GM21528 (cell line): ENCODE results near the gene GTPBP3.
"Not testable (repeated sequence)": the region's sequence is repeated elsewhere in the genome, so short reads cannot be mapped to it uniquely, and the experiment has no call there.

Experiments used
- ATAC-seq: cut with Tn5 transposase; IDR thresholded peaks from one replicate; pipeline ENCODE4 v1.9.1; 2021; ENCODE audit warnings: mild to moderate bottlenecking, moderate library complexity; ENCODE audit not compliant: unreplicated experiment, low FRiP score

Gene GTPBP3

GRCh38 chr19:17340871-17341357 is 3.6 kb downstream of the GTPBP3 start:
- ATAC-seq: no peak

GRCh38 chr19:17341386-17341785 is 4.0 kb downstream of the GTPBP3 start:
- ATAC-seq: no peak

DNA sequence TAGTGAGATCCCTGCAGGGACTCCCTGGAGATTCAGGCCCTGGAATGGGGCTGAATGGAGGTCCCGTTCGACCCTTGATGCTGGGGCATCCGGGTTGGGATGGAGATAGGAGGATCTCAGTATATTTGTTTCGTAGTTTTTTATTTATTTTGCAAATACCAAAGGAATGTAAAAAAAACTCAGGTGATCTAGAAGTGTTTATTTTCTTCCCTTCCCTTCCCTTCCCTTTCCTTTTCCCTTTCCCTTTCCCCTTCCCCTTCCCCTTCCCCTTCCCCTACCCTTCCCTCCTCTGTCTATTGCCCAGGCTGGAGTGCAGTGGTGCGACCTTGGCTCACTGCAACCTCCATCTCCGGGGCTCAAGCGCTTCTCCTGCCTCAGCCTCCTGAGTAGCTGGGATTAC is 4.5 kb downstream of the GTPBP3 start:
- no peak for ATAC-seq

GRCh38 chr19:17346109-17346671 is 8.8 kb downstream of the GTPBP3 start:
- peak; percentile 60 for ATAC-seq

DNA sequence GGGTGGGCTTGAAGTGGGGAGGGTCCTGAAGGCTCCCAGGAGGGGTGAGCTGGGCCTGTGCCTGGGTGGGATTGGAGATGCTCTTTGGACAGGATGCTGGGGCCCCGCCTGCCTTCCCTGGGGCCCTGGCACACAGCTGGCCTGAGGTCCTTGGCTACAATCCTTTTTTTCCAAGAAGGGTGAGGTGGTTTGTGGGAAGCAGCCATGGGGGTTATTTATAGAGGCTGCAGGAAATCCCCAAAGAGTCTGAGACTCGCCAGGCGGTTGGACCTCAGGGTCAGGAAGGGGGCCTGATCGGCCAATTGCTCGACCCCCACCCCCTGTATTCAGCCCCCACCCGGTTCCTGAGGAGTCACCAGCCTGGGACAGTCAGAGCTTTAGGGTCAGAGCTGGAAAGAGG is 10.0 kb downstream of the GTPBP3 start:
- ATAC-seq: no peak

- no peak for ATAC-seq
Measured at GRCh38 chr19:17347877-17348276, 10.5 kb downstream of the GTPBP3 start.

DNA sequence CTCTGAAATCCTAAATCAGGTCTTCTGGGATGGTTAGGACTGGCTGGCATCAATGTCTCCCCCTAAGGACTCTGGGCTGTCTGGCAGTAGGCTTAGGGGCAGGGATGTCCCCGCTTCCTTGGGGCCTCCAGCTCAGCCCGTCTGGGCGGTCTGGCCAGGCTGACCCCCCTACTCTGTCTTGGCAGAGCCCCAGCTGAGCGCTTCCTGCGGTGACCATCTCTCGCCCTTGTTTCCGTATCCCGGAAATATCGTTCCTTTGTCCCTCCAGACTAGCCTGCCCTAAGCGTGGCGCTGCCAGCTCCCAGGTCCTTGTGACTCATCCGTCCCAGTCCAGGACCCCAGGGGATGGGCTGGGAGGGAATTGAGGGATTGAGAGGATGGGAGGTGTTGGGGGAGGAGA is 11.3 kb downstream of the GTPBP3 start:
- ATAC-seq: no peak

DNA sequence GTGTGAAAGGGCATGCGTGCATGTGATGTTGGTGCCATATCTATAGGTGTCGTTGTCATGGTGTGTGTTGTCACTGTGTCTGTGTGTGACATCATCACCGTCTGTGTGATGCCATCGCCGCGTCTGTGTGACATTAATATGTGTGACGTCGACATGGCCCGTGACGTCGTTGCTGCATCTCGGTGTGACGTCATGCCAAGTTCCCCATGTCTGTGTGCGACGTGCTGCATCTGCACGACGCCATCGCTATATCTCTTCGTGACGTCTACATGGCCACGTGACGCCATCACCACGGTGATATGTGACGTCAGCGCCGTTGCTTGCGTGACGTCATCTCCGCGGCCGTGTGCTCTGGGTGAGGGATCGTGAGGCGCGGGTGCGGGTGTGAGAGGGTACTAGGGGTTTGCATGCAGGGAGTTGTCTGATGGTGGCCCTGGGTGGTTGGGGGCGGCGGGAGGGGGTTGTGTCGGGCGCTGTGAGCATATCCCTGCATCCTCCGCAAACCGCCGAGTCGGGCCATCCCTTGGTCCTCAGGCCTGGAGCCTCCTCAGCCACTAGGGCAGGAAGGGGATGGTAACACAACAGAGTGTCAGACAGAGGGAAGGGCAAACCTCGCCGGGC is 14.6 kb downstream of the GTPBP3 start:
- ATAC-seq: no peak

- no peak for ATAC-seq
Measured at GRCh38 chr19:17352608-17353280, 15.4 kb downstream of the GTPBP3 start.

GRCh38 chr19:17353386-17353785 is 16.0 kb downstream of the GTPBP3 start:
- ATAC-seq: no peak

DNA sequence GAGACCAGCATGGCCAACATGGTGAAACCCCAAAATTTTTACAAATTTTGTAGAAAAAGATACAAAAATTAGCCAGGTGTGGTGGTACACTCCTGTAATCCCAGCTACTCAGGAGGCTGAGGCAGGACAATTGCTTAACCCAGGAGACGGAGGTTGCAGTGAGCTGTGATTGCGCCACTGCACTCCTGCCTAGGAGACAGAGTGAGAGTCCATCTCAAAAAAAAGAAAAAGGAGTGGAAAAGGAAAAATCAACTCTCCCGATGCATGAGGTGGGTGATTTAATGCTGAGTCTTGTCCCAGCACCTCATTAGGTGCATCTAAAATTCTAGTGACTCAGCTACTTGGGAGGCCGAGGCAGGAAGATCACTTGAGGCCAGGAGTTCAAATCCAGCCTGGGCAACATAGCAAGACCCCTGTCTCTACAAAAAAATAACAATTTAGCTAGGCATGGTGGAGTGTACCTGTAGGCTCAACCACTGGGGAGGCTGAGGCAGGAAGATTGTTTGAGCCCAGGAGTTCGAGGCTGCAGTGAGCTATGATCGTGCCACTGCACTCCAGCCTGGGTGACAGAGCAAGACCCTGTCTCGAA is 19.8 kb downstream of the GTPBP3 start:
- no peak for ATAC-seq

GRCh38 chr19:17357724-17358123 is 20.4 kb downstream of the GTPBP3 start:
- no peak for ATAC-seq

DNA sequence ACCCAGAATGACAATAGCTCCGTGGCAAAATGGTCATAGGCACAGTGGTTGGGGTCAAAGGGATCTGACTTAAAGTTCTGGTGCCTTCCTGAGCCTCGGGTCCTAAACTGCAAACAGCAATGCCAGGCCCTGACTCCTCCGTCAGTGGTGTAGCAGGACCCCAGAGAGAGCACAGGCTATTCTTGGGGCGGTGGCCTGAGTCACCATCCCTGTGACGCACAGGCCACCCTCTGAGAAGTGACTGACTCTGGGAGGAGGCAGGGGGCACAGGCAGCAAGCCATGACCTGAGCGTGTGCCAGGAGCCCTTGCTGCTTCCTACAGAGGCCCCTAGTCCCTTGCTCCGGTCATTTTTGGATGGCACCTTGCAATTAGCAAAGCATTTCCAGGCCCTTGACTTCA is 21.0 kb downstream of the GTPBP3 start:
- no peak for ATAC-seq

DNA sequence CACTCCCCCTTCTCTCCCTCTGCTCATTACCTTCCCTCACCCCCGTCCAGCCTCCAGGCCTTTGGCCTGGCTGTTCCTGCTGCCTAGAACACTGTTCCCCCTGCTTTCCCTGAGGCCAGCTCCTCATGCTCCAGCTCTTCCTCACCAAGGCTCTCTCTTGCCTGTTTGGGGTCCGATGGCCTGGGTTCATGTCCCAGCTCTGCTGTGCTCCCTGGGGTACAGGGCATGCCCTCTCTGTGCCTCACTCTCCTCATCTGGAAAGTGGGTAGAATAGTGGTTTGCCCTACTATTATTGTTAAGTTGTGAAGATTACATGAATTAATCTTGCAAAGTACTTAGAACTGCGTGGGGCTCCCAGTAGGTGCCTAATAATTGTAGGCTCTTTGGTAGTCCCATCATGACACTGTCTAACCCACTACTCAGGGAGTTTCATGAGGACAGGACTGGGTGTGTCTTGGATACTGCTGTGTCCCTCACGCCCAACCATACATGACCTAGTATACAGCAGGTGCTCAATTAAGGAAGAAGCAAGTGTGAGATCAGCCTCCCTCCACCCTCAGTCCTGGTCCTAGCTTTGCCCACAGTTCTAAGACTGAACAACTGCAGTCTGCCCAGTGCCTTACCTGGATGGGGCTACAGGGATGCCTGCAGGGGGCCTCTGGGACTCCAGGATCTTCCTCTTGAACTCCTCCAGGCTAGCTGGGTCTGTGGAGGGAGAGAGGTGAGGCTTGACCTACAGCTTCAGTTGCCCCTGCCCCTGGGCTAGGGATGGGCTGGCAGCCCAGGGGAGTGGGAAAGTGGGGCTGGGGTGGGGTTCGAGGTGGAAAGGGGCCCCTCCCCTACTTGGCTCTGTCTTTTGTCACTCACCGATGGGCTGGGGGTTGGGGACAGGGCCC is 22.8 kb downstream of the GTPBP3 start:
- no peak for ATAC-seq

DNA sequence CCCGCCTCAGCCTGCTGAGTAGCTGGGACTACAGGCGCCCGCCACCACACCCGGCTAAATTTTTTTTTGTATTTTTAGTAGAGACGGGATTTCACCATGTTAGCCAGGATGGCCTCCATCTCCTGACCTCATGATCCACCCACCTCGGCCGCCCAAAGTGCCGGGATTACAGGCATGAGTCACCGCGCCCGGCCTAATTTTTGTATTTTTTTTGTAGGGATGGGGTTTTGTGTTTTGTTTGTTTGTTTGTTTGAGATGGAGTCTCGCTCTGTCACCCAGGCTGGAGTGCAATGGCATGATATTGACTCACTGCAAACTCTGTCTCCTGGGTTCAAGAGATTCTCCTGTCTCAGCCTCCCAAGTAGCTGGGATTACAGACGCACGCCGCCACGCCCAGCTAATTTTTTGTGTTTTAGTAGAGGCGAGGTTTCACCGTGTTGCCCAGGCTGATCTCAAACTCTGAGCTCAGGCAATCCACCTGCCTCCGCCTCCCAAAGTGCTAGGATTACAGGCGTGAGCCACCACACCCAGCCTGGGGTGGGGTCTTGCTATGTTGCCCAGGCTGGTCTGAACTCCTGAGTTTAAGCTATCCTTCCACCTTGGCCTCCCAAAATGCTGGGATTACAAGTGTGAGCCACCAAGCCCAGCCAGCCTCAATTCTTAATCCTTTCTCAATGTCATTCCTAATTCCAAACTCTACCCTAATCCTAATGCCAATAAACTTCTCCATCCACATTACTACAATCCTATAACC is 26.7 kb downstream of the GTPBP3 start:
- not testable (repeated sequence) for ATAC-seq

DNA sequence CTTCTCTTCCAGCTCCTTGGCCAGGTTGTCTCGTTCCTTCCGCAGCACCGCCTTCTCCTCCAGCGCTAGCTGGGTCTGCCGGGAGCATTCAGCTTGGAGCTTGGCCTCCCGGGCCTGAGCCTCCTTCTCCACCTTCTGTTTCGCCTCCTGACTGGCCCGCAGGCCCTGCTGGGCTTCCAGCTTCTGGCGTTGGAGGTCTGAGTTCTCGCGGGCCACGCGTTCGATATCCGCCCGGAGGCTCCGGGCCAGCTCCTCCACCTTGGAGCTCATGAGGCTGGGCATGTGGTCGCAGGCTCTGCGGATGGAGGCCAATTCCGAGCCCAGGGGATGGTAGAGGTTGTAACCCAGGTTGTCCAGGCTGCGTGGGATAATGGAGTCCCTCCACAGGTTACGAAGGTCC is 28.0 kb downstream of the GTPBP3 start:
- no peak for ATAC-seq

DNA sequence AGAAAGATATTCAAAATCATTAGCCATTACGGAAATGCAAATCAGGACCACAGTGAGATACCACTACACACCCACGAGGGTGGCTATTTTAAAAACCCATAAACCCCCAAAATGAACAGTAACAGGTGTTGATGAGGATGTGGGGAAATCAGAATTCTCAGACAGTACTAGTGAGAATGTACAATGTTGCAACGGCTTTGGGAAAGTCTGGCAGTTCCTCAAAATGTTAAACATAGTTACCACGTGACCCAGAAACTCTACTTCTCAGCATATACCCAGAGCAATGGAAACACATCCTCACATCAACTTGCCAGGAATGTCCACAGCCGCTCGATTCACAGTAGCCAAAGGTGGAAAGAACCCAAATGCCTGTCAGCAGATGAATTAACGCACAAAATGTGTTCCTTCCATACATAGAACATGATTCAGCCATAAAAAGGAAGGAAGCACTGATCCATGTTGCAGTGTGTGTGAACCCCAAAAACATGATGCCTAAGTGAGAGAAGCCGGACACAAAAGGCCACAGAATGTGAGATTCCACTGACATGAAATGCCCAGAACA is 32.8 kb downstream of the GTPBP3 start:
- ATAC-seq: peak; percentile 82

DNA sequence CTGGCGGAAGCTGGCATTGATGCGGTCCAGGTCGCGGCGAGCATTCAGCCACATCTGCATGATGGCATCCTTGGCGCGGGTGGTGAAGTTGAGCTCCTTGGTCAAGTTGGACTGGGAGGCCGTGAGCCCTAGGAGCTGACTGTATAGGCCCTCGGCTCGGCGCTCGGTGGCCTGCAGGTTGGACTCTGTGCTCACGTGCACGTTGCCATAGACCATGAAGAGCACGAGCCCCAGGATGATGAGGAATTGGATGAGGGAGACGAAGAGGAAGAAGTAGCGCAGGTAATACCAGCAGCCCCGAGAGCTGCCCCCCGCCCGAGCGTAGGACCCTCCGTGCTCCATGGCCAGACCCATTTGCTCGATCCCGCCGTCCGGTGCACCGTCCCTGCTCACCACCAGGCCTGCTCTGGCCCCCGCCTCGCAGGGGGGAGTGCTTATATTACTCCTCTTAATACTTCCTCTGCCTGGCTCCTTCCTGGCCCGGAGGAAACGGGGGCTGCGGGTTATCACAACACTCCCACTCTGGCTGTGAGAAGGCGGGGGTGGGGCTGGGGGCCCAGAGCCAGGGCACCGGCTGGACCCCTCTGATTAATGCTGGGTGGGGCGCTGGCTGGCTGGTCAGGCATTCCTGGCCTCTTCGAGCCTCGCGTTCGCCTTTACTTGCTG is 39.7 kb downstream of the GTPBP3 start, which contains the start of gene PLVAP:
TSS of gene PLVAP (minus strand) at position 408 of the 666 bp plus-strand sequence. CDS start at position 354, 54 bp downstream.
- no peak for ATAC-seq

- ATAC-seq: no peak
Measured at GRCh38 chr19:17378271-17378670, 40.9 kb downstream of the GTPBP3 start.
